HK-2 (cell line): ENCODE measurements around the gene SMAD3.
"Not testable (repeated sequence)": the region's sequence is repeated elsewhere in the genome, so short reads cannot be mapped to it uniquely, and the experiment has no call there.

Experiments used
- DNase-seq: peaks from one replicate; pipeline ENCODE4 v3.0.0-alpha.2; 2018; ENCODE audit not compliant: unreplicated experiment

SMAD3 gene

GRCh38 chr15:67065531-67066005 is at the start of gene SMAD3:
Gene SMAD3 (plus strand): TSS chr15:67065602. CDS start chr15:67066155, 553 bp downstream.
- DNase-seq, result peak; percentile 89

GRCh38 chr15:67017311-67017710 is 48.1 kb upstream of the SMAD3 start:
- DNase-seq, result no peak

GRCh38 chr15:67018026-67018425 is 47.4 kb upstream of the SMAD3 start:
- DNase-seq, result no peak

GRCh38 chr15:67018441-67018840 is 47.0 kb upstream of the SMAD3 start:
- no peak for DNase-seq

- DNase-seq, result no peak
These were observed 46.3 kb upstream of the SMAD3 start for GRCh38 chr15:67019069-67019468.

- DNase-seq, result no peak
These were observed 45.4 kb upstream of the SMAD3 start for GRCh38 chr15:67019884-67020520.

GRCh38 chr15:67020668-67021067 is 44.7 kb upstream of the SMAD3 start:
- not testable (repeated sequence) for DNase-seq

- DNase-seq, result no peak
These were observed 43.9 kb upstream of the SMAD3 start for GRCh38 chr15:67021455-67021854.

- no peak for DNase-seq
These were observed 42.8 kb upstream of the SMAD3 start for GRCh38 chr15:67022587-67023105.

GRCh38 chr15:67023517-67024313 is 41.7 kb upstream of the SMAD3 start:
- DNase-seq, result no peak

GRCh38 chr15:67024314-67024997 is 40.9 kb upstream of the SMAD3 start:
- peak; percentile 21 for DNase-seq

- no peak for DNase-seq
These were observed 40.4 kb upstream of the SMAD3 start for GRCh38 chr15:67024998-67025368.

DNA sequence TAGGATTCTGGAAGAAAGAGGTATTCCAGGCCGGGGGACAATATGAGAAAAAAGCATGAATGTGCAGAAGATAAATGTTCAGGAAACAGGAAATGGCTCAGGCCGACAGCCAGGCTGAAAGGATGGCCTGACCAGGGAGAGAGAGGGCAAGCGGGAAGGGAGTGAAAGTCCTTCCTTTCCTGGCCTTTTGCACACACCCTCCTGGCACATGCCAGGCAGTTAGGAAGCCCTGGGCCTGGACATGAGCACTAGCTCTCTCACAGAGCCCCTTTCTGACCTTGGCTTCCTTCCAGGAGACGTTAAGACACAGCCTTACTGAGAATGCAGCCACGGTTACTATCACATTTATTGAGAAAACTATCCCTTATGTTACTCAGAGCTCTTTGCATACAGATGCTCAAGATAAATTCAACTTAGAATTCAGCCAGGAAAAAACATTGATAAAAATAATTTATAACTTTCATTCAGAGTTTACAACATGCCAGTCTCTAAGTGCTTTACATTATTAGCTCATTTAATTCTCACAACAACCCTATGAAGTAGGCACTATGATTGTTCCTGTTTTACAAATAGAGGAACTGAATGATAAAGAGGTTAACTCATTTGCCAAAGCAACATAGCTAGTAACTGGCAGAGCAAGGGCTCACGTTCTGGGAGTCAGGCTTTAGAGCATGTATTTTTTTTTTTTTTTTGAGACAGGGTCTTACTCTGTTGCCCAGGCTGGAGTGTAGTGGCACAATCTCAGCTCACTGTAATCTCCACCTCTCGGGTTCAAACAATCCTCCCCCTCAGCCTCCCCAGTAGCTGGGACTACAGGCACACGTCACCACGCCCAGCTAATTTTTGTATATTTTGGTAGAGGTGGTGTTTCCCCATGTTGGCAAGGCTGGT is 39.4 kb upstream of the SMAD3 start:
- no peak for DNase-seq

DNA sequence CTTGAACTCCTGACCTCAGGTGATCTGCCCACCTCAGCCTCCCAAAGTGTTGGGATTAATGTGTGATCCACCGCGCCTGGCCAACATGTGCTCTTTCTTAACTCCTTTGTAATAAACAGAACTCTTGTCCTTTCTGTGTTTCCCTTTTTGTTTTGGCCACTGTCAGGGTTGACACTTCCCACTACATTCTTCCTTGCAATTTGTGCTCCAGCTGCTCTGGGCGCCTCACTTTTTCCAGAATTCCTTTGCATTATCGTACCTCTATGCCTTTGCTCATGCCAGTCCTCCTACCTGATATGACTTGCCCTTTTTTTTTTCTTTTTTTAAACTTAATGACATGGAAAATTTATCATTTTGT is 38.8 kb upstream of the SMAD3 start:
- DNase-seq, result no peak

DNA sequence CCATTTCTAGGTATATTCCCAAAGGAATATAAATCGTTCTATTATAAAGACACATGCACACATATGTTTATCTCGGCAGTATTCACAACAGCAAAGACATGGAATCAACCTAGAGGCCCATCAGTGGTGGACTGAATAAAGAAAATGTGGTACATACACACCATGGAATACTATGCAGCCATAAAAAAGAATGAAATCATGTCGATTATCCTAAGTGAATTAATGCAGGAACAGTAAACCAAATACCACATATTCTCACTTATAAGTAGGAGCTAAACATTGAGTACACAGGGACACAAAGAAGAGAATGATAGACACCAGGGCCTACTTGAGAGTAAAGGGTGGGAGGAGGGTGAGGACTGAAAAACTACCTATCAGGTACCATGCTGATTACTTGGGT is 37.0 kb upstream of the SMAD3 start:
- DNase-seq, result not testable (repeated sequence)

GRCh38 chr15:67030036-67030762 is 35.2 kb upstream of the SMAD3 start:
- DNase-seq, result no peak

DNA sequence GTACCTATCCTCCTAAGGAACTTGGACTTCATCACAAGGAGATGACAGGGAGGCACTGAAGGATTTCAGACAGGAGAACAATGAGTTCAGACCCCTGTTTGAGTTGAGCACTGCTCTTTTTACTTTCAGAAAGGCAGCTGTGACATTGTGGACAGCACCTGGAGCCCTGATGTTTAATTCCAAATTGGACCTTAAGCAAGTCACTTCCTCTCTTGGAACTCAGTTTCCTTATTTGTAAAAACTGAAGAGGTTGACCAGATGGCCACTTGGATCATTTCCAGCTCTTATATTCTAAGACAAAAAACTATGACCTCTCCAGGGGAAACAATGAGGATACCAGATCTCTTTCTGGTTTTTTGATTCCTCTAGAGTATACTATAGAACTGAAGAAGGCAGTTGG is 34.1 kb upstream of the SMAD3 start:
- DNase-seq, result no peak

- no peak for DNase-seq
These were observed 32.8 kb upstream of the SMAD3 start for GRCh38 chr15:67032608-67033007.

- no peak for DNase-seq
These were observed 32.4 kb upstream of the SMAD3 start for GRCh38 chr15:67033012-67033411.

GRCh38 chr15:67033571-67034044 is 31.8 kb upstream of the SMAD3 start:
- no peak for DNase-seq

DNA sequence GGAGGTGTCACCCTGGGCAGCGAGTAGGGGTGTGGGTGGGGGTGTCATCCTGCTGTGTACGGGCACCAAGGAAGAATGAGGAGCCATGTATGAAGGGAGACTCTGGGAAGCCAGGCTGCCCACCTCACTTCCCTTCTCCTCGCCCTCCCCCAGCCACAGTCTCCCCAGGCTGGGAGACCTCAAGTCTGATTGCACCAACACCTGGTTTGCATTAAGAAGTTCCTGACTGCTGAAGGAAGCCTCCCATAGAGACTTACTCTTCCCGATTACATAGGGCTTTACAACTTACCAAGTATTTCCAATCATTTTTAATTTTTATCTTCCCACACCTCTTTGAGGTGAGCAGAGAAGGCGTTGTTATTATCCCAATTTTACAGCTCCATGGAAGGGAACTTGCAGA is 29.5 kb upstream of the SMAD3 start:
- DNase-seq, result no peak
